GM21390 (cell line): ENCODE measurements around the gene ZNF407.

ENCODE experiments used
- ATAC-seq: cut with Tn5 transposase; IDR thresholded peaks from one replicate; pipeline ENCODE4 v1.9.1; 2021; ENCODE audit not compliant: unreplicated experiment

The ZNF407 gene

DNA sequence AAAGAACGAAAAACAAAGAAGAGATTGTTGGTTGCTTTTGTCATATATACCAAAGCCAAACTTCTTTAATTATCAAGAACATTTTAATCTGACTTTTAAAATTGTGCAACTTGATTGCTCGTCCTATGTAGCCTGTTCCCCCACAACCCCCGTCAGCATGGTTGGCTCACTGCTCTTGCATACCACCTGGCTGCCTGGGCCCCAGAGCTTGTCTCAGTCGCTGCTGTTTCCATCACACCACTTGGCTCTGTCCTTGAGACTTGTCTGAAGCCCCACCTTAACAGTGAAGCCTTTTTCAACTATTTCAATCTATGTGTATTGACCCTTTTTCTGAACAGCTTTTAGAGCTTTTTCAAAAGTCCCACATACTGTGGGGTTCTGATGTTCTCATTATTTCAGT lies 270.8 kb downstream of the ZNF407 start:
- ATAC-seq, result no peak

DNA sequence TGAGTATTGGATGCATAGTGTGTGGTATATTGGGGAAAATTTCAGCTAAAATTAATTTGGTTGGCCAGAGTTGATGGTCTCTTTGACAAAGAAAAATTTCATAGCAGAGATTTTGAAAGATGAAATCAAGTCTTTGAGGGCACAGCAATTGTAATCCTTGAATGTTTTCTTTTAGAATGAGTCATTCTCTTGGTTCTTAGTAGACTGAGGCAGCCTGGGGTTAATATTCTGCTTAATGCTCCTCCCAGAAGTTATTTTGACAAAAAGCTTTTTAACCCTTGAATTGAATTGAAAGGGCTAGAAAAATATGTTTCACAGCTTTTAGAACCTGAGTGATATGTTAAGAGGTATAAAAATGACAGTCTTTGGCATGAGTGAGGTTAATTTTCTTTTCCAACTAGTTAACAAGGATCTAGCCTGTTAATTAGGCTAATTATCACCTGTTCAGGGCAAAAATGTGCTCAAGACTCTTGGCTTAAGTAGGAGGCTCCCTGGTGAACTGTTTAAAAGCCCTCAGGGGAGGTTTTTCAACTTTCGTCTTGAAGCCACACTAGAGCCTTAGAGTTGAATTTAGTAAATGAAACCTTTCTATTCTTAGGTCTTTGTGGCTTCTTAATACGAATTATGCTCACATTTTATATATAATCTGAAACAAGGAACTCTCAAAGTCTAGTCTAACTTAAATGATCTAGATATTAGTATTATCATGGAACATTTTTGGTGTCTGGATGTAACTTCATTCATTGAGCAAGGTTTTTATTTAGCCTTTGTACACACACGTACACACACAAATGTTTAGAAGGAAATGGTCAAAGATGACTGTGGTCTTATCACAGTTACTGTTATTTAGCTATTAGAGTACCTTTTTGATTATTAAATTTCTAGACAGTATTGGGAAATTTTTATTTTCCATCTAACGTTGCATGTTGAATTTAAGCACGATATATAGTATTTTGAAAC lies 272.5 kb downstream of the ZNF407 start:
- peak; percentile 94 for ATAC-seq

DNA sequence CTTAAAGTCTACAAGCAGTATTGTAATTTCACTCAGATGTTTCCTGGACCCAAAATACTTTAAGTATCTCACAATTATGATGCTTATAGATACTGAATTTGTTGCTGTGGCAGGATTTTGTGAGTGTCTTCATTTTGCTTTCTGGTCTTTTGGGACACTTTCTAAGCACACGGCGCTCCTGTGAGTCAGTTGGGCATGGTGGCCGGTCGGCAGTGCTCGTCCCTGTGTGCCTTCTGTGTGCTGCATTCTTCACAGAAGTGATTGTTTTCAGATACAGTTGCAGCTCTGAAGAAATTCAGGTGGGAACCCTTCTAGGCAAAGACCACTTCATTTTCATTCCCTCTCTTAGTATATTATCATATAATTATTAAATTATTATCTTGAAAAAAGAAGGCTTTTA lies 273.3 kb downstream of the ZNF407 start:
- ATAC-seq, result peak; percentile 14

DNA sequence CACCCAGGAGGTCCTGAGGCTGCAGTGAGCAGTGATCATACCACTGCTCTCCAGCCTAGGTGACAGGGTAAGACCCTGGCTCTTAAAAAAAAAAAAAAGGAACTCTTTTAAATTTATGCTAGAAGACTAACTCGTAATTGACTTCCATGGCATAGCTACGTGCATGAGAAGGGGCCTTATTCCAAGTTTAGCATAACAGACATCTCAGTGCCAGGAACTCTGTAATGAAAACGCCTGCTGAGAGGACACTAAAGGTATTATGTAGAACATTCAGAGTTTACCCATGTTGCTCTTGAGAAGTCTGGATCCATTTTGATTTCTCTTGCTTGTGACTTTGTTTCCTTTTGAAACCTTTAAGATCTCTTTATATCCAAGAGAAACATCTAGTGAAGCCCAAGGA lies 276.0 kb downstream of the ZNF407 start:
- no peak for ATAC-seq

DNA sequence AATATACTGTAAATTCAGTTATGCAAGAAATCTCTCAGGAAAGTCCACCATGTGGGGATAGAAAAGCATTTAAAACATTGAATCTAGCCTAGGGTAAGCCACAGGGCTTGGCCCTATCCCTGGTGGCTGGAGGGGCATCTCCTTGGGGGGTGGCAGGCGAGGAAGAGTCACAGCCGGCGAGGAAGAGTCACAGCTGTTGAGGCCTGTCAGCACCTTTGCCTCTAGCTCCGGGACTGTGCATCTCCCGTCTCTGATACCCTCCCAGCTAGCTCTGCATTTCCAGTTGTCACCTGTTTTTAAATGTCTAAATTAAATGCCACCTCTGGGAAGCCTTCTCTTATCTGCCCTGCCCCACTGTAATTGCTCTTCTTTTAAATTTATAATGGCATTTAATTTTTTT lies 276.7 kb downstream of the ZNF407 start:
- no peak for ATAC-seq

DNA sequence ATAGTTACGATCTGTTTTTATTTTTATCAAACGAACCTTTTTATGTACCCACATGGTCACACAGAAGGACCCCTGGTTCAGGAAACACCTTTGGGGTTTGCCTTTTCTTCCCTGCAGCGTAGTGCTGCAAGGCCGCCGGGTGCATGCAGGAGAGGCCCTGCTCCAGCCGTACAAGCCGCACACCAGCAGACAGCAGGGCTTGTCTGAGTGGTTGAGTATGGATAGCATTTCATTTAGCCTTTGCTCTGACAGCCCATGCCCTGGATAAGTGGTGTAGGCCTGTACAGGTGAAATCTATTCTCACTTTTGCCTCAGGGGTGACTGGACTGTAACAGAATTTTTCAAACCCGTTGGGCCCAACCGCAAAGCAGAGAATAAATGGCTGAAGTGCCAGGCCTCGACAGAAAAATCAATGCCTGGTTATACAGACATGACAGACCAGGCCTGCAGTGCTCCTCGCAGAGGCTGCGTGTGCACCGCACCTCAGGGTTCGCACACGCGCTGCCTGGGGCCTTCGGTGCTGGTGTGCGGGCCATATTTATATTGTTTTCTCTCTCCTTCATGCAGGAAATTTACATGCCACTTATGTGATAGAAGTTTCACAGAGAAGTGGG lies 279.1 kb downstream of the ZNF407 start:
- ATAC-seq, result no peak

DNA sequence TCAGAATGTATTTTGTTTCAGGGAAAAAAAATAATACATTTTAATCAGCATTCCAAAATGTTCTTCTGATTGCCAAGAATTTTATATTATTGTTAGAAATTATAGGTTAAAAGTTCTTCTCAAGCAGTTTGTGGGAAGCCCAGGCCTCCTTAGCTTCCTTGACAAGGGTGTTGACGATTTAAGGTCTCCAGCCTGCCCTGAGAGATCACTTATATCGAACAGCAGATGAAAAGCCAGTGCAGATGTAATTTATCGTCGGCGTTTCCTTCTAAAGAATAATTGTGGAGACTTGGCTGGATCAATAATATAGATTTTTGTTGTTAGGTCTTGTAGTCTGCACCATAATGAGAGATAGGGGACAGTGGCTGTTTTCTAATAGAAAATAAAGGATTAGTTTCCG lies 280.6 kb downstream of the ZNF407 start:
- ATAC-seq, result no peak

DNA sequence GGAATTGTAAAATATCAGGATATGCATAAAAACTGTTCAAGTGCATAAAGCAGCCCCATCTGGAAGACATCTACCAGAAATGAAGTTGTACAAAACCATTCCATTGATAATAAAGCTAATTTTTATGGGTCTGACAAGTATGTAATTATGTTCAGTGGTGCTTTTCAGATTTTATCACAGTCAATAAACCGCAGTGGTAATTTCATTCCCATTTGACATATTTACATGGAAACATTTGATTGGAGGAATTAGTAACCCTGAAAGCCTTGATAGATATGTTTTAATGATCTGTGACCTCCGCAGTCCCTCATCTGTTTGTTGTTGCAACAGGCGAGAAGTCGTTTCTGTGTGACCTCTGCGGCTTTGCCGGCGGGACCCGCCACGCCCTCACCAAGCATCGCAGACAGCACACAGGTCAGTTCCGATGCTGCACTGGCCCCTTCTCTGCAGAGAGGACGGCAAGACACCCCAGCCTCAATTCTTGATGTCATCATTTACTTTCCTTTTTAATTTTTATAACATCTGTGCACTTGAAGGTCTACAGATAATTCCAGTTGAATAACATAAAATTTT lies 283.1 kb downstream of the ZNF407 start:
- no peak for ATAC-seq

DNA sequence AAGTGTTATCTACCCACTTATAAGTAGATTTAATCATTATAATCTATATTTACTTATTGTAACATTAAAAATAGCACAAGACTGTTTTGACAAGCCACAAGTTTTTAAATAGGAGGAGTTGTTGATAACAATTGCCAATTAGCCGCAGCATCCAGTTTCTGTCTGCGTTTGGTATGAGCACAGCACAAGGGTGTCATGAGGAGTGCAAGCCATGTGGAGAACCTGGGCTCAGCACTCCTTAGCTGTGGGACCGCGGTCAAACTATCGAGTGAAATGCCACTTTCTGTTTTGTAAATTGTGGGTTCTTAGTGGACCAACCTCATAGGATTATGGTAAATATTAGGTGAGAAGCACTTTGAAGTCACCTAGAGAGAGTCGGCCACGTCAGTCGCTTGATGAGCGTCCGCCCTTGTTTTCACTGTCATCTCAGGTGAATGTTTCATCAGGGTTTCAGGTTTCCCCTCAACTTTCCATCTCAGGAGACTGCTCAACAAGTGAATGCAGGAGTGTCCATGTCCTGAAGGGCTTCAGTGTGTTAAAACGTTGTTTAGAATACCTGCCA lies 294.5 kb downstream of the ZNF407 start:
- ATAC-seq, result no peak

DNA sequence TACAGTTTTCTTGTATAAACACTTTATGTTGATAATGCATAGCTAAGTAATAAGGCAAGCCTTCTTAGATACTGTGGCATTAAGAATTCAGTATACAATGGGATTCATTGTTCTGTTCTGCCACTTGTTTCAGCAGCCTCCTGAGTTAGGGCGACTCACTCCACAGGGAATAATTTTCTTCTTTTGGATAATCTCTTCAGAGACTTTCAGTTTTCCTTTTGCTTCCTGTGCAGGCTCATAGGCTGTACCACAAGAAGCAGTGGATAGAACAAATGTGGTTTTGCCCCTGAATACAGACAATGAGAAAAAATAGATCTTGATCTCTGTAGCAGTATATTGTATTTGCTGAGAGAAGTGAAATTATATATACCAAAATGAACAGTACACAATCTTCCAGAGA lies 298.0 kb downstream of the ZNF407 start:
- no peak for ATAC-seq

DNA sequence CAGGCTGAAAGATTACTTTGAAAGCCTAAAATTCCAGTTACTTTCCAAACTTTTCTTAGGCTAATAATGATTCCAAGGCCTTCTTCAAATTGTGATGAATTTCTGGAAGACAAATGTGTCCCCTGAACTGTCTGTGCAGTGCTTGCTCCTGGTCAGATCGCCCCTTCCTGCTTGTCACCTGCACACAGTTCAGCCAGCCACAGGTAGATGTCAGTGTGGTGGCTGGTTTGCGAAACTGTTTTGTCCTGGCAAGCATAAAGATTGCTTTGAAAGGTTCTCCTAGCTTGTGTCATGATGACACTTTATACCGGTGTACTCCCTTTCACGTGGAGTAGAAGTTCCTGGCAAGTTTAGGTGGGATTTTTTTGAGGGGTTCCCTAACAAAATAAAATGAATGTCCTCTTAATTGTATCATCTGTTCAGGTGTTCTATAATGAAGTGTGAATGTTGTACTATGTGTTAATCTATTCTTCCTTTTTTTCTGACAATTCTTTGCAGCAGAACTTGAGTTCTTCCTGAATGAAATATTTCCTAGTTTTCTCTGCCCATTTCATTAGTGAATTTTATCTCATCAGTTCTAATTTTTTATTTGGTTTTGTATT lies 298.8 kb downstream of the ZNF407 start:
- ATAC-seq, result peak; percentile 76

DNA sequence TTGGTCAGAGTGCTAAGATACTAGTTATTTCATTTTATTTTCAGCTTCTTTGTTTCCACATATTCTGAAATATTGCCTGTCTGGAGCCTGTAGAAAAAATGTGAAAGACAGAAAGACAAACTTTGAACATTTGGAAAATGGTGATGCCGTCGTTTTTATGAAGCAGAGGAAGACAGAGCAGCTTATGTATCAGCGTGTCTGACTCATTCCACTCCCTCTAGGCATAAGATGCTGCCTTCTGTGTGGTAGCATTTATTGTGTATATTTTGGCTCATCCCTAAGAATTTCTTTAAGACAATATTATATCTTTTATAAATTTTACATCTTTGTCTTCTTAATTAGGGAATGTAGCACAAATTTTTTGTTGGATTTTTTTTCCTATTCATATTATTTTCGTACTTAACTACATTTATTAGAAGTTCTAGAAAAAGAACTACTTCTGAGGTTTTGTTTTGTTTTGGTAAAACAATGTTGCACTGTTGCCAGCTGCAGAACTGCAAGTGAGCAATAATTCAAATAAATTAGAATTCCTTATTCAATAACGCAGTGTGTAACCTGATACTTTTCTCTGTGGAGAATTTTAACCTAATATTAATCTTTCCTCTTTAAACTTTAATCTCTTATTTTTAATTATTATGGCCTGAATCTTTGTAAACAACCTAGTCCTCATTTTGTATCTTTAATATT lies 300.4 kb downstream of the ZNF407 start:
- ATAC-seq, result no peak

DNA sequence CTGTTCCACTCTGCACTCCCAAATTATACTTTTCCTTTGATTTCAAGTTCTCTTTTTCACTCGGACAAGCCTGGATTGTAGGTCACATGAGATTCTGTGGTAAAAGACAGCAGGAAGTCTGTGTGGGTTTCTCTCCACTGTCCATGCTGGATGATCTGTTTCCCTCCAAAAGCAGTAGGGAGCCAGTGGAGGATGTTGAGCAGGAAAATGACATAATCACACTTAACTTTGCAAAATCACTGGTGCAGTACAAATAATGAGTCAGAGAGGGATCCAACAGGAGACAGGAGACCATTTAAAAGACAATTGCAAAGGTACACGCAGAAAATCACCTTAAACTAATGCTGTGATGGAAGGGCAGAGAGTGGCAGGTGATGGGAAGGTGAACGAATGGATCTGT lies 301.3 kb downstream of the ZNF407 start:
- ATAC-seq, result no peak

DNA sequence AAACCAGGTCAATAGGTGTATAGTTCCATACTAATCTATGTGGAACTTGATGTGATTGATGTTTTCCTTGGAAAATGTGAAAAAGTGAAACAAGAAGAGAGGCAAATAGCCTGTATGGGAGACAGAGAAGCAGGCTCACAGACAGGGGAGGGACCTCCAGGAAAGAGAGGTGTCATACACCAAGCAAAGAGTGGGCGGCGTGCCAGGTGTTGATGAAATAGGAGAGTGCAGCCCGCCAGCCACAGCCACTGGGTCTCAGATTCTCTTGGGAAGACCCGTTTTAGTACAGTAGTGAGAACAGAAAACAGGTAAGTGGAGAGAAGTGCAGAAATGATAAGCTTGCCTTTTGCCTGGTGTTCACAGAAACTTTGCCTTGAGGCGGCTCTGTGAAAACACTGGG lies 301.9 kb downstream of the ZNF407 start:
- ATAC-seq, result no peak

DNA sequence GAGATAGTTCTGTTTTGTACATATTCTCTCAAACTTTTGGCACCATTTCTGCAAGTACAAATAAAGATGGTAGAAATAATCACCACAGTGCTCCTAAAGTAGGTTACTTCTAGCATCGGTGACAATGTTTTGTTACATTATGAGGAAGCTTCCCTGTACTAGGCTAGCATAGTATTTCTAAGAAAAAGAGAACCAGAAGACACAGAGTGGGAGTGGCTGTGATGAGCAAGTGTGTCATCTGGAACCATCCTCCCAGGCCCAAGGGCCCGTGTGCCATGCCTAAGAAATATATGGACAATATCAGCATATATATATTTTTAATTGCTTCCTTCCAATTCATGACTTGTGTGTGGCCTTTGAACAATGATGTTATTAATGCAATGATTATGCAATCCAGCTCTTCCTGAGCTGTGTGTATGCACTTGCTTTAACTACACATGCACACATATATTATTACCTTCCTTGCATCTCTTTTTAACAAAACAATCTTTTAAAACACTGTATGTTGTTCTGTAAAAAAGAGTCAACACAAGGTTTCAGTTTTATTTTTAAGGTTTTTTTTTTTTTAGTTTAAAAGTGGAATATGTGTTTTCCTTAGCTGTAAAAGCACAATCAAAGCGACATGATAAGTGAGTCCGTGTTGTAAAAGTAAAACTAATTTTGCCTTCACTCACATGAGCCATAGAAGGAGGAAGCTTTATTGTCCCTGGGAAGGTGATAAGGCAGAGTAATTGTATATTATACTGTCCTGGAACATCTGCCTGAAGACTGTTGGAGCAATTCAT lies 303.9 kb downstream of the ZNF407 start:
- no peak for ATAC-seq

DNA sequence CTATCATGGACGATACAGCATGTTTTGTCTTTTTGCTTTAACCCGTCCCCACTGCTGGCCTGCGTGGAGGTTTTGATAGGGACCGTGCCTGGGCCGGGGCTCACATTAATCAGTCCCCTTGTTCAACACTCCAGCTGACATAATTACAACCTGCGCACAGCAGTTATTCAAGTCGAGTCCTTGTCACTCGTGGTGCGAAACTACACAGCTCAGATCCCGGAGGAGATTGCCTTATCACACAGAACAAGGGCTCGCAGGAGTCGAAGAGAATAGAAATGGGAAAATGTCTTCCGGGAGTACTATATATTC lies 304.4 kb downstream of the ZNF407 start:
- ATAC-seq, result no peak

DNA sequence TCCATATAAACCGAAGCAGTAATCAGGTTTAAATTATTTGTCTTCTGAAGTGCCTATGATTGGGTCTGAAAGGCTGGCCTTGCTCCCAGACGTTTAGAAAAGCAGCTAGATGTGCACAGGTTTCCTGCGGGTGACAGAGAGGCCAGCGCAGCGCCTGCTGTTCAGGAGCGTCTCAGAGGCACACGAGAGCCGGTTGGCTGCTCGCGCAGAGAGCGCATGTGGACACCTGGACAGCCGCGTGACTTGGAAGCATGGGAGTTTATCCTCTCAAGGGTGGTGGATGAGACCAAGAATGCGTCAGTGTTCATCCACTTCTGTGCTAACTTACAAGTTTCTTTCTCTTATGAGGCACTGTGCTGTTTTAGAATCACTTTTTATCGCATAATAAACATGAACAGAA lies 307.6 kb downstream of the ZNF407 start:
- ATAC-seq, result no peak

DNA sequence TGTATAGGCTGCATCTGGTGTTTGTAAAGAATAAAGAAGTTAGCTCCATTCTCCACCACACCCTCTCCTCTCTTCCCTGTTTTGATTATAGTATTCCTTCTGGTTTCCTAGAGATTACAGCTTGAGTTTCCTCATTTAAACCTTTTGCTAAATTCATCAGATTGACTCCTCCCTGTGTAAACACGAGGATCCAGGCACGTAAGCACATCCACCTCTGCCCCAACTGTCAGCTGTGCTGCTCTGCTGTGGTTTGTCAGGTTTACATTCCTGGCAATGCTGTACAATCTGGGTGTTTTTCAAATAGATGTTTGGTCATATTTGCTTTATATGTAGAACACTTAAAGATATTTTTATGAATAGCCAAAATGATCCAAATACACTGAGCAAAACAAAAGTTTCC lies 308.5 kb downstream of the ZNF407 start:
- ATAC-seq, result no peak

DNA sequence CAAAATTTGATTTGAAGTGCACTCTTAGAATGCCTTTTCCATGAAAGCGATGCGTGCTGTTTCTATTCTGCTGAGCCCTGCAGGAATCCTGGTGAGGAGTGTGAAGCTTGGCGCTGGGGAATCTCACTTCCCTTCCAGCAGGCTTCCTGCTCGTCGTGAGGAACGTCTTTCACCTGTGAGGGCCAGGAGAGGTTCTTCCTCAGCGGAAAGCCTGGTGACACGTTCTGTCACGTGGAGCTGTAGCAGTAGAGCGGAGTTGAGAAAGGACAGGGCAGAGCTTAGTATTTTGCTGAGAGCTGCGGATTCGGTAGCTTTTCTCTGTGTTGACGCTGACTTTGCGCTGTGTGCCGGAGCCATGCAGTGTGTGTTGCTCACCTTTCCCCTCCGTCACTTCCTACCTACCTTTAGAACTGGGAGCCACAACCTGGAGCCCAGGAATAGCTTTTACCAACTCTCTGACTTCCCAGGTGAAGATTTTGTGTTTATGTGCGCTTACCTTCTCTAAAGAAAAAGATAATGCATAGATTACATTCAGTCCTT lies 316.5 kb downstream of the ZNF407 start:
- ATAC-seq, result no peak

DNA sequence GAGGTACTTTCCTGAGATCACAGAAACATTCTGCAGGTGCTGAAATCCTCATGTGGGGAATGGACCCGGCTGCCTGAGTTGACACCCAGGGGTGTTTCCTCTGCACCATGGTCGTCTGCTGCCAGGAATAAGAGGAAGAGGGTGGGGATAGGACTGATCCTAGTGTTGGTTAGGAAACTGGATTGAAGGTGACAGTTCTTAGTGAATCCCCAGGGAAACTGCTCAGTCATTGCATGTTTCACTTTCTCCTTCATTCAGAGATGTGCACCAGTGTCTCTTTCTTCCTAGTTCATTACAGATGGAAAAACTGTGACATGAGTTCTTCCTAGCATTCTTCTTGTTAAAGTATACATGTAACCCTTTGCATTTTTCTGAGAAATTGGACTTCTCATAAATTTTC lies 317.0 kb downstream of the ZNF407 start:
- no peak for ATAC-seq
